Activated naive CD8-positive, alpha-beta T cell treated with anti-CD3 and anti-CD28 coated beads, Interleukin-2, amount 50 U/mL, for 16 hours (primary cell): Measurements from ENCODE around the gene ECE2.

Experiments used
- DNase-seq: peaks from one replicate; pipeline ENCODE4 v3.0.0-alpha.2; 2020; ENCODE audit warnings: low read depth, low spot score

Gene ECE2

DNA sequence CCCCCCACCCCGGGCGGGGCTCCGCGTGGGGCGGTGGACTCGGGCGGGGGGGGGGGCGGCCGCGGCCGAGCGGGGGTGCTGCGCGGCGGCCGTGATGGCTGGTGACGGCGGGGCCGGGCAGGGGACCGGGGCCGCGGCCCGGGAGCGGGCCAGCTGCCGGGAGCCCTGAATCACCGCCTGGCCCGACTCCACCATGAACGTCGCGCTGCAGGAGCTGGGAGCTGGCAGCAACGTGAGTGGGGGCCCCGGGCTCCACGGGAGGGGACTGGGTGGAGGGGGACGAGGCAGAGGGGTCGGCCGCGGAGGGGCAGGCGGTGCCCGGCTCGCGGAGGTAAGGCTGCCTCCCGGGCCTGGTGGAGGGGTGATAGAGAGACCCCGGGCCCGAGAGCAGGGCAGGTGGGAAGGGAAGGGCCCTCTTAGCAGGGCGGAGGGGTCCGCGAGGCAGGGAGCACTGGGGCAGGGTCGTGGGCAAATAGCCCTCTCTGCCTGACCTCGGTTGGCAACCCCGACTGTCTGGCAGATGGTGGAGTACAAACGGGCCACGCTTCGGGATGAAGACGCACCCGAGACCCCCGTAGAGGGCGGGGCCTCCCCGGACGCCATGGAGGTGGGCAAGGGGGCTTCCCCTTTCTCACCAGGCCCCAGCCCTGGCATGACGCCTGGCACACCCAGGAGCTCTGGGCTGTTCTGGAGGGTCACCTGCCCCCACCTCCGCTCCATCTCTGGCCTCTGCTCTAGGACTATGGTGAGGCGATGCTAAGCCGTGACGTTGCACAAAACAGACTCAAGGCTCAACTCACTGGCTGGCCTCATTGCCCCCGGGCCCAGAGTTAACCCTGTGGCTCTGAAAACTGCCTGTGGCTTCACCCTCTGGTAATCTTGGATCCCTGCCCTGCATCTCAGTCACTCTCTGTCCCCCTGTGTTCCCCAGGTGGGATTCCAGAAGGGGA is at the start of gene ECE2:
ECE2 (plus strand) TSS at position 62 of the 950 bp plus-strand sequence; CDS start at position 194, 132 bp downstream.
- no peak for DNase-seq

- peak; percentile 11 for DNase-seq
Observed at GRCh38 chr3:184227481-184227935, 48.3 kb upstream of the ECE2 start.

DNA sequence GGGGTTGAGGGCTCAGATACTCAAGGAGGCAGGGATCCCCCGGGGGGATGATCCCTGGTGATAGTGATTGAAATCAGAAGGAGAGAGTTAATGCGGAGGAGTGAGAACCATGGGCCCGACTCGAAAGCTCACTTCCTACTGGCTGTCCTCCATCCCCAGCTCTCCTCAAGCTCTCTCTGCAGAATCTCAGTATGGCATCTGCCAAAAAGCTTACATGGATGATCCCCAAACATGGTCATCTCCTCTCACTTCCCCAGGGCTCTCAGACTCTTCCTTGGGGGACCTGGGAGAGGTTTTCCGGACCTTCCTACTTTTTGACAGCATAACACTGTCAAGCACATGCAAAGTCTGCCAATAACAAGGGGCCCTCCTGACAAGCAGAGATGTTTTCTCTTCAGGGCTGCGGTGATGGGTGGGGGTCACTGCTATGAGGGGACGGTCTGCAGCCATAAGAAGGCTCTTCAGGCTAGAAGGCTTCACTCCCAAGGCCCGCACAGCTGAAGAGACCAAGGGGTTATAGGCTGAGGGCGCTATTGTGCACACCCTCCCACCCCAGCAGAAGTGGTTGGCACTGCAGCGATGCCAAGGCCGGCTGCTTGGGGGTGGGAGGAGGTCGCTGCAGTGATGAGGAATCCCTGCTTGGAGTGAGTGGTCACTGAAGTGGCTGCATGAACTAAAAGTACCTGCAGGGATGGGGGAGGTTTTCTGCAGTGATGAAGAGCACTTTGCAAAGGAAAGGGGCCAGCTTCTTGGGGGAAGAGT is 47.3 kb upstream of the ECE2 start:
- DNase-seq: no peak

DNA sequence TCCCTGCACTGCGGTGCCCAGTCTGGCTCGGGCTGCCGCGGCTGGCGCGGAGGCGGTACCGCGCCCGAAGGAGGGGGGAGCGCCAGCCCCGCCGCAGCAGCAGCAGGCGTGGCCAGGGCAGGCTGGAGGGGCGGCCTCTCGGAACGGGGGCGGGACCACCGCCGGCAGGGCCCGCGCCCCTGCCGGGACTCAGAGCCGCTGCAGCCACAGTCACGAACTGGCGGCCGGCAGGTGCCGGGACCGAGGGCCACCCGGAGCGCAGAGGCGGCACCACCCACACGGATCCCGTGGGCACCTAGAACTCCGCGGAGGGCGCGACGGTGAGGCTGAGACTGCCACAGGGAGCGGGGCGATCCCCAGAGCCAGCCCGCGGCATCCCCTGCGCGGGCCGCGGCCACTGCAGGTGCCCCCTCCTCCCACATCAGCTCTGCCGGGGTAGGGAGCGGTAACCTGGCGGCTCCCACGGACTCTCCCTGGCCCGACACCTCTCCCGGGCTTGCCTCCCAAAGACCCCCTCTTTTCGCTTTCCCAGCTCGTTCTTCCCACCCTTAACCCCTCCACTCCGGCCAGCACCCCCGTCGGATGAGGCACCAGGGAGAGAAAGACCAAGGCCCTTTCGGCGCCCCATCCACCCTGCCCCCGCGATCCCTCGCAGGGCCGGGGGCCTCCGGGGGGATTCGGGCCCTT is 46.3 kb upstream of the ECE2 start, which contains the start of gene VWA5B2:
VWA5B2 (plus strand) TSS at position 192 of the 687 bp plus-strand sequence. CDS start 944 bp downstream, outside the sequence.
- peak; percentile 59 for DNase-seq

DNA sequence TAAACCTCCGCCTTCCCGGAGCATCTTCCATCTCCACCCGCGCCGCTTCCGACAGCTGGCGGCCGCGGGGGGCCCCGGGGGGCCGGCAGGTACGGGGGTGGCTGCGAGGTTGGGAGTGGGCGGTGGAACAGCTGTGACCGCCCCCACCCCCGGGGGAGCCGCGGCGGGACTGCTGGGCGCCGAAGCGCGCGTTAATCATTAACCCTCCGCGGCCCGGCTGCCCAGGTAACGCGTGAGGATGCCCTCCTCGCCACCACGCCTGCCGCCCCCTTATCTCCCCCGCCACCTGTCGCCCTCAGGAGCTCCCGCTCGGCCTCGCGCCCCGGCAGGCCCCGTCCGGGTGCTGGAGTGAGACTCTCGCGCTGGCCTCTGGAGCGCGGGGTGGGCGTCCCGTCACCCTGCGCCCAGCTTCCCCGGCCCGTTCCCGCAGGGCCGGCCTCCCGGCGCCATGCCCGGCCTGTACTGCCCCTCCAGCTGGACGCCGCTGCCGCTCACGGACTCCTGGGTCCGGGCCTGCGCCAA is 45.7 kb upstream of the ECE2 start:
- DNase-seq: no peak

DNA sequence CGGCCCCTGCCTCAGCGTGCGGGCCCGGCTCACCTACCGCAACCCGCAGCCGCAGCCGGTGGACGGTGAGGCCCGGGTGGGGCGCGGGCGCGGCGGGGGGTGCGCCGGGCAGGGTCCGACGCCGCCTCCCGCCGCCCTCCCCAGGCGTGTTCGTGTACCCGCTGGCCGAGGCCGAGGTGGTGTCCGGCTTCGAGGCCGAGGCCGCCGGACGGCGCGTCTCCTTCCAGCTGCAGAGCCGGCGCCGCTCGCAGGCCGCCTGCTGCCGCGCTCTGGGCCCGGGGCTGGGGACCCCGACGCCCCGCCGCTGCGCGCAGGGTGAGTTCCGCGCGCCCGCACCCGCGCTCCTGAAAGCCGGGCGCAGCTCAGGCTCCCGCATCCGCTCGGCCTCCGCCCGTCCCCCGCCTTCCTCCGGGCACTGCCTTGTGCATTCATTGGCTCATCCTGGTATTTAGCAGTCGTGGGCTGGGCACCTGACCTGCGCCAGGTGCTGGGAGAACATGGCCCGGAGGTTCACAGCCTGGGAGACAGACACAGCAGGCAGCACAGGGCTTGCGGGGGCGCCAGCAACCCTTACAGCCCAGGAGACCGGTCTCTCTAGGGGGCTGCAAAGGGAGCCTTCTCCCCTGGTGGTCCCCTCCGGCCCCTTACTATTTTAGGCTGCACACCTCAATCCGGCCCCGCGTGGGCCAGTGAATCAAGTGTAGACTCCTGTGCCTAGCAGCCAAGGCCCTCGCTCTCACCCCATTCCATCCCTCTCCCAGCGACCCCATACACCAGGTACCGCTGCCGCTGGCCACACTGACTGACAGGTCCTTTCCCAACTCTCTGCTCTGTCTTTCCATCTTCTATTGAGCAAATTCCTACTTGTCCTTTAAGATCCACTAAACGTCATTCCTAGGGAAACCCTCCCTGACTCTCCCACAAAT is 45.0 kb upstream of the ECE2 start:
- DNase-seq: no peak

- no peak for DNase-seq
Observed at GRCh38 chr3:184231671-184232070, 44.2 kb upstream of the ECE2 start.

- no peak for DNase-seq
Observed at GRCh38 chr3:184233127-184233843, 42.5 kb upstream of the ECE2 start.

GRCh38 chr3:184234224-184234623 is 41.6 kb upstream of the ECE2 start:
- no peak for DNase-seq

- no peak for DNase-seq
Observed at GRCh38 chr3:184234671-184235380, 41.0 kb upstream of the ECE2 start.

GRCh38 chr3:184235381-184236032 is 40.3 kb upstream of the ECE2 start:
- DNase-seq: no peak

DNA sequence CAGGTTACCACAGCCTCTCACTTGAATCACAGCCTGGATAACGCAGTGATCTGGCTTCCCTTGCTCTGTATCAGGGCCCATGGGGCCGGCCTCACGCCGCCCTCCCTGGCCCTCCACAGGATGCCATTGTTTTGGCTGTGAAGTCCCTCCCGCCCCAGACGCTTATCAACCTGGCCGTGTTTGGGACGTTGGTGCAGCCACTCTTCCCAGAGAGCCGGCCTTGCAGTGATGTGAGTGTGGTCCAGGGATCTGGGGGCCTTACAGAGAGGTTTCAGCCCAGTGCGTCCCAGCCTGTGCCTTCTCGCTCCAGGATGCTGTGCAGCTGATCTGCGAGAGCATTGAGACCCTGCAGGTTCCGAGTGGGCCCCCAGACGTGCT is 39.8 kb upstream of the ECE2 start:
- no peak for DNase-seq

DNA sequence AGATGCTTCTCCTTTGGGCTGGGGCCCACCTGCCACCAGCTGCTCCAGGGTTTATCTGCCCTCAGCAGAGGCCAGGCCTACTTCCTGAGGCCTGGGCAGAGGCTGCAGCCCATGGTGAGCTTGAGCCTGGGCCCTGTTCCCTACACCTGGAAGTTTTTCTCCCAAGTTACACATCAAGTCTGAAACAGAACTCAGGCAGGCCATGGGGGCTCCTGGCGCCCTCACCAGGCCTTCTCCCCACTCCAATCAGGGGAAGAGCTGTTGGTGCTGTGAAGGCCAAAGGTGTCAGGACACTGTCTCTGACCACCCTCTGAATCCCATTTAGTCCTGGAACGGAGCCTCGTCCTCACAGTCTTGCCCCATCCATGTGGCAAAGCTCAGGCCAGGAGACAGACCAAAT is 39.2 kb upstream of the ECE2 start:
- DNase-seq: no peak

DNA sequence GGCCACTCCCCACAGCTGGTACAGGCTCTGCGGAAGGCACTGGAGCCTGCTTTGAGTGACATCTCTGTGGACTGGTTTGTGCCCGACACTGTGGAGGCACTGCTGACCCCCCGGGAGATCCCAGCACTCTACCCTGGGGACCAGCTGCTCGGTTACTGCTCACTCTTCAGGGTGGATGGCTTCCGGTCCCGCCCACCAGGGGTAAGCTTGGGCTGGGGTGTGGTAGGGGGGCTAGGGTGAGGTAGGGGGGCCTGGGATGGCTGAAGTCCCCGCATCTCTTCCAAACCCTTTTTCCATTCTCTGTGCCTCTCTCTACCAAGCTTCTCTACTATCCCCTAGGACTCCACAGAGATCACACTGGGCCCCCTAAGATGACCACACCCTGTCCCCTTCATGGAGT is 38.6 kb upstream of the ECE2 start:
- no peak for DNase-seq

DNA sequence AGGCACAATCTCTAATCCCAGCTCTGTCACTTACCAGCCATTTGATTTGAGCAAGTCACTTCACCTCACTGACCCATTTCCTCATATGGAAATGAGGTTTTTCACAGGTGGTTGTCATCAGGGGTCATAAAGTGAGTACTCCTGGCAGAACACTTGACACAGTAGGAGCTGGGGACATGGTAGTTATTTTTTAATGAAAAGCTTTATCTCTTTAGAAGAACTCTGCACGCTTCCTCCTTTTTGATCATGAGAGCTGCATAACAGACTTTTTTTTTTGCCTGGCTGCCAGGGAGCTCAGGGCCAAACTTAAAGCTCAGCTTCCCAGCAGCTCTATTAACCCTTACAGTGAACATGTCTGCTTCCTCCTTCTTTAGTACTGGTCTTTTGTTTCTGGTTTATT is 38.0 kb upstream of the ECE2 start:
- no peak for DNase-seq

GRCh38 chr3:184238246-184238818 is 37.5 kb upstream of the ECE2 start:
- DNase-seq: no peak

GRCh38 chr3:184239221-184239620 is 36.6 kb upstream of the ECE2 start:
- DNase-seq: no peak

- no peak for DNase-seq
Observed at GRCh38 chr3:184239708-184240107, 36.1 kb upstream of the ECE2 start.
